ENCODE data around the gene JAKMIP1. TPM values are rescaled to one million over a fixed set of nuclear protein-coding genes. Genes with fewer than 3 reads are reported as not detected.

JAKMIP1 gene
- total RNA-seq, 1 experiment from 2014 or later: not detected

- H2AFZ ChIP-seq (ENCODE audit: low read depth, low read length, poor library complexity, severe bottlenecking): no peak overlapping the region
- no peaks in the 10 kb centered on the region for H3K4me1 ChIP-seq (ENCODE audit: control insufficient read depth in 1 of 2, insufficient read depth in 2 of 2, low read length in 2 of 2)
- DNase-seq (ENCODE audit: low read depth, low spot score) (no peak), ATAC-seq (no peak)
- H3K27me3 ChIP-seq (ENCODE audit: insufficient read depth, low read length): no peaks in the 10 kb centered on the region
- no peaks in the 10 kb centered on the region for H3K79me2 ChIP-seq (ENCODE audit: insufficient read depth, low read length)
- intact Hi-C loops (cut with micrococcal nuclease): no loop called here
- RAD21 ChIA-PET (ENCODE audit: low non-redundant PET in 1 of 2, low total read pairs in 2 of 2, uncharacterized antibody in 2 of 2, unreplicated experiment in 2 of 2): no interaction called here
- H3K9me2 ChIP-seq (ENCODE audit: insufficient read depth): no peaks in the 10 kb centered on the region
- TF ChIP-seq YY1 (IDR thresholded peaks at IDR 0.05; ENCODE audit: extremely low read depth, insufficient replicate concordance, low read depth, low read length) (no peak), SIN3A (IDR thresholded peaks at IDR 0.05; ENCODE audit: low read depth) (no peak), ATF3 (IDR thresholded peaks at IDR 0.05) (no peak), EGR1 (IDR thresholded peaks at IDR 0.05; ENCODE audit: low read depth) (no peak), SP1 (IDR thresholded peaks at IDR 0.05; ENCODE audit: low read depth) (no peak), ZBTB33 (IDR thresholded peaks at IDR 0.05; ENCODE audit: extremely low read depth, insufficient replicate concordance, low read length) (no peak), ZNF274 (IDR thresholded peaks at IDR 0.05; ENCODE audit: low read depth, low read length) (no peak), MAX (IDR thresholded peaks at IDR 0.05) (no peak), JUND (IDR thresholded peaks at IDR 0.05) (no peak), CEBPB (IDR thresholded peaks at IDR 0.05; ENCODE audit: low read depth) (no peak)
- no TSS peak for BruUV-seq (replicated peaks)
- H3K4me3 ChIP-seq (replicated peaks in 1 of 2; ENCODE audit: low read depth in 1 of 2, low read length in 2 of 2): no peak overlapping the region
- H4K20me1 ChIP-seq (ENCODE audit: insufficient read depth): no peaks in the 10 kb centered on the region
- no peaks in the 10 kb centered on the region for H3K36me3 ChIP-seq (ENCODE audit: control insufficient read depth in 1 of 2, insufficient read depth in 2 of 2, low read length in 2 of 2)
- POLR2A ChIA-PET: no interaction called here
- H3K9ac ChIP-seq (ENCODE audit: low read length): no peak overlapping the region
- CTCF ChIA-PET: interaction anchor here (1.1 kb wide), 1 partner anchor 10 kb away, joined by 3 read pairs; no protein-coding TSS in a partner anchor
- H3K9me3 ChIP-seq (ENCODE audit: control insufficient read depth in 1 of 2, insufficient read depth in 1 of 2, low read depth in 1 of 2, low read length in 2 of 2): no peaks in the 10 kb centered on the region; a peak in 1 of 4 replicates
- H3K27ac ChIP-seq (ENCODE audit: low read depth, low read length): no peak overlapping the region
- H3K4me2 ChIP-seq (ENCODE audit: low read length): no peak overlapping the region
These were observed 77.9 kb downstream of the JAKMIP1 start for GRCh38 chr4:6122496-6122895.
